CD1c-positive myeloid dendritic cell (primary cell): ENCODE data around the gene PRKCA.

Source experiments
- DNase-seq: peaks from one replicate; pipeline ENCODE4 v3.0.0-alpha.2; 2016; ENCODE audit errors: extremely low spot score

Gene PRKCA

GRCh38 chr17:66776999-66777688 lies 474.7 kb downstream of the PRKCA start:
- no peak for DNase-seq

GRCh38 chr17:66777689-66778225 lies 475.3 kb downstream of the PRKCA start:
- DNase-seq: no peak

- no peak for DNase-seq
Measured at GRCh38 chr17:66778531-66779236, 476.3 kb downstream of the PRKCA start.

GRCh38 chr17:66779237-66779606 lies 476.8 kb downstream of the PRKCA start:
- DNase-seq: no peak

- no peak for DNase-seq
Measured at GRCh38 chr17:66781135-66781534, 478.7 kb downstream of the PRKCA start.

- no peak for DNase-seq
Measured at GRCh38 chr17:66782851-66783250, 480.4 kb downstream of the PRKCA start.

GRCh38 chr17:66783656-66784381 lies 481.4 kb downstream of the PRKCA start:
- DNase-seq: no peak

- no peak for DNase-seq
Measured at GRCh38 chr17:66784621-66785364, 482.4 kb downstream of the PRKCA start.

- no peak for DNase-seq
Measured at GRCh38 chr17:66786107-66786506, 483.7 kb downstream of the PRKCA start.

GRCh38 chr17:66787914-66788313 lies 485.5 kb downstream of the PRKCA start:
- DNase-seq: no peak

- DNase-seq: no peak
Measured at GRCh38 chr17:66789093-66789492, 486.7 kb downstream of the PRKCA start.

GRCh38 chr17:66789961-66790437 lies 487.6 kb downstream of the PRKCA start:
- DNase-seq: no peak

- DNase-seq: no peak
Measured at GRCh38 chr17:66790501-66791061, 488.2 kb downstream of the PRKCA start.

GRCh38 chr17:66791347-66791746 lies 488.9 kb downstream of the PRKCA start:
- DNase-seq: peak; percentile 24

GRCh38 chr17:66793814-66794213 lies 491.4 kb downstream of the PRKCA start:
- no peak for DNase-seq

- DNase-seq: no peak
Measured at GRCh38 chr17:66795486-66795885, 493.1 kb downstream of the PRKCA start.

GRCh38 chr17:66799849-66800537 lies 497.6 kb downstream of the PRKCA start:
- no peak for DNase-seq

GRCh38 chr17:66803474-66803951 lies 501.1 kb downstream of the PRKCA start:
- no peak for DNase-seq

GRCh38 chr17:66805567-66805966 lies 503.2 kb downstream of the PRKCA start:
- no peak for DNase-seq

- DNase-seq: no peak
Measured at GRCh38 chr17:66807182-66807581, 504.8 kb downstream of the PRKCA start.

- no peak for DNase-seq
Measured at GRCh38 chr17:66809408-66809807, 507.0 kb downstream of the PRKCA start.
